HEK293 (cell line): ENCODE results near the gene HDGF.
A peak's percentile ranks its signal among the peaks of the same experiment; 100 is the strongest.

Source experiments
- BCL11B ChIP-seq: fragments of 450-650 bp; formaldehyde crosslinking; IDR thresholded peaks from 2 replicates; pipeline ENCODE4 v1.5.1; 2016; ENCODE audit warnings: low read depth, missing biosample characterization, missing genetic modification characterization
- FEZF1 ChIP-seq: fragments of 450-650 bp; formaldehyde crosslinking; IDR thresholded peaks from 2 replicates; pipeline ENCODE4 v1.5.1; 2016; ENCODE audit warnings: missing biosample characterization, missing genetic modification characterization
- KLF16 ChIP-seq: fragments of 450-650 bp; formaldehyde crosslinking; IDR thresholded peaks from 2 replicates; pipeline ENCODE4 v1.5.1; 2017; ENCODE audit warnings: missing biosample characterization, missing genetic modification characterization
- KLF17 ChIP-seq: fragments of 450-650 bp; formaldehyde crosslinking; IDR thresholded peaks from 2 replicates; pipeline ENCODE4 v1.5.1; 2016; ENCODE audit warnings: missing biosample characterization, missing genetic modification characterization
- KLF8 ChIP-seq: fragments of 450-650 bp; formaldehyde crosslinking; IDR thresholded peaks from 2 replicates; pipeline ENCODE4 v1.5.1; 2016; ENCODE audit warnings: missing biosample characterization, missing genetic modification characterization
- RBAK ChIP-seq: fragments of 450-650 bp; formaldehyde crosslinking; IDR thresholded peaks from 2 replicates; pipeline ENCODE4 v1.5.1; 2016; ENCODE audit warnings: missing biosample characterization, missing genetic modification characterization
- TCF7L2 ChIP-seq: IDR thresholded peaks from 2 replicates; pipeline ENCODE4 v1.6.1; 2011; ENCODE audit warnings: low read depth, mild to moderate bottlenecking, inconsistent platforms, low read length, moderate library complexity, borderline replicate concordance
- YY1 ChIP-seq: fragments of 450-650 bp; formaldehyde crosslinking; IDR thresholded peaks from 2 replicates; pipeline ENCODE4 v1.5.1; 2018; ENCODE audit warnings: missing biosample characterization, missing genetic modification characterization
- ZBTB17 ChIP-seq: fragments of 450-650 bp; formaldehyde crosslinking; IDR thresholded peaks from 2 replicates; pipeline ENCODE4 v1.5.1; 2016; ENCODE audit warnings: missing biosample characterization, missing genetic modification characterization
- ZNF146 ChIP-seq: fragments of 450-650 bp; formaldehyde crosslinking; IDR thresholded peaks from 2 replicates; pipeline ENCODE4 v1.5.1; 2016; ENCODE audit warnings: missing biosample characterization, missing genetic modification characterization
- ZNF157 ChIP-seq: fragments of 450-650 bp; formaldehyde crosslinking; IDR thresholded peaks from 2 replicates; pipeline ENCODE4 v1.5.1; 2016; ENCODE audit warnings: missing biosample characterization, missing genetic modification characterization
- ZNF16 ChIP-seq: fragments of 450-650 bp; formaldehyde crosslinking; IDR thresholded peaks from 2 replicates; pipeline ENCODE4 v1.5.1; 2016; ENCODE audit warnings: low read depth, missing biosample characterization, missing genetic modification characterization
- ZNF175 ChIP-seq: fragments of 450-650 bp; formaldehyde crosslinking; IDR thresholded peaks from 2 replicates; pipeline ENCODE4 v1.5.1; 2016; ENCODE audit warnings: missing biosample characterization, missing genetic modification characterization
- ZNF214 ChIP-seq: fragments of 450-650 bp; formaldehyde crosslinking; IDR thresholded peaks from 2 replicates; pipeline ENCODE4 v1.5.1; 2017; ENCODE audit warnings: missing biosample characterization, mild to moderate bottlenecking, missing genetic modification characterization, borderline replicate concordance
- ZNF341 ChIP-seq: fragments of 450-650 bp; formaldehyde crosslinking; IDR thresholded peaks from 2 replicates; pipeline ENCODE4; 2016; ENCODE audit warnings: low read depth, missing biosample characterization, missing genetic modification characterization
- ZNF473 ChIP-seq: fragments of 450-650 bp; formaldehyde crosslinking; IDR thresholded peaks from 2 replicates; pipeline ENCODE4 v1.5.1; 2017; ENCODE audit warnings: missing biosample characterization, missing genetic modification characterization
- ZNF501 ChIP-seq: fragments of 450-650 bp; formaldehyde crosslinking; IDR thresholded peaks from 2 replicates; pipeline ENCODE4 v1.5.1; 2016; ENCODE audit warnings: missing biosample characterization, missing genetic modification characterization
- ZNF529 ChIP-seq: fragments of 450-650 bp; formaldehyde crosslinking; IDR thresholded peaks from 2 replicates; pipeline ENCODE4 v1.5.1; 2017; ENCODE audit warnings: missing genetic modification characterization, missing biosample characterization; ENCODE audit not compliant: insufficient replicate concordance
- ZNF558 ChIP-seq: fragments of 450-650 bp; formaldehyde crosslinking; IDR thresholded peaks from 2 replicates; pipeline ENCODE4 v1.5.1; 2016; ENCODE audit warnings: missing biosample characterization, missing genetic modification characterization
- ZNF585B ChIP-seq: fragments of 450-650 bp; formaldehyde crosslinking; IDR thresholded peaks from 2 replicates; pipeline ENCODE4 v1.5.1; 2016; ENCODE audit warnings: missing biosample characterization, missing genetic modification characterization
- ZNF645 ChIP-seq: fragments of 450-650 bp; formaldehyde crosslinking; IDR thresholded peaks from 2 replicates; pipeline ENCODE4; 2016; ENCODE audit warnings: missing biosample characterization, missing genetic modification characterization
- ZNF660 ChIP-seq: fragments of 450-650 bp; IDR thresholded peaks from 2 replicates; pipeline ENCODE4 v1.5.1; 2018; ENCODE audit warnings: missing biosample characterization, mild to moderate bottlenecking, missing genetic modification characterization
- ZNF707 ChIP-seq: fragments of 450-650 bp; formaldehyde crosslinking; IDR thresholded peaks from 2 replicates; pipeline ENCODE4 v1.5.1; 2016; ENCODE audit warnings: missing biosample characterization, missing genetic modification characterization
- ZNF747 ChIP-seq: fragments of 450-650 bp; formaldehyde crosslinking; IDR thresholded peaks from 2 replicates; pipeline ENCODE4 v1.5.1; 2016; ENCODE audit warnings: missing biosample characterization, missing genetic modification characterization
- ZNF837 ChIP-seq: fragments of 450-650 bp; formaldehyde crosslinking; IDR thresholded peaks from 2 replicates; pipeline ENCODE4 v1.5.1; 2016; ENCODE audit warnings: missing biosample characterization, missing genetic modification characterization
- ZSCAN30 ChIP-seq: fragments of 450-650 bp; IDR thresholded peaks from 2 replicates; pipeline ENCODE4 v1.5.1; 2018; ENCODE audit warnings: missing biosample characterization, mild to moderate bottlenecking, missing genetic modification characterization, moderate library complexity
- ZXDB ChIP-seq: fragments of 450-650 bp; formaldehyde crosslinking; IDR thresholded peaks from 2 replicates; pipeline ENCODE4 v1.5.1; 2016; ENCODE audit warnings: missing biosample characterization, missing genetic modification characterization
- TF ChIP-seq, protein P1 (sequence below): fragments of 450-650 bp; formaldehyde crosslinking; IDR thresholded peaks from 2 replicates; pipeline ENCODE4 v1.5.1; 2016; ENCODE audit warnings: missing biosample characterization, missing genetic modification characterization
- TF ChIP-seq, protein P2 (sequence below): fragments of 450-650 bp; formaldehyde crosslinking; IDR thresholded peaks from 2 replicates; pipeline ENCODE4 v1.5.1; 2017; ENCODE audit warnings: missing biosample characterization, missing genetic modification characterization
- TF ChIP-seq, protein P3 (sequence below): fragments of 450-650 bp; IDR thresholded peaks from 2 replicates; pipeline ENCODE4 v1.5.1; 2018; ENCODE audit warnings: missing biosample characterization, mild to moderate bottlenecking, missing genetic modification characterization
- TF ChIP-seq, protein P4 (sequence below): fragments of 450-650 bp; formaldehyde crosslinking; IDR thresholded peaks from 2 replicates; pipeline ENCODE4 v1.5.1; 2016; ENCODE audit warnings: missing biosample characterization, missing genetic modification characterization

The HDGF gene

DNA sequence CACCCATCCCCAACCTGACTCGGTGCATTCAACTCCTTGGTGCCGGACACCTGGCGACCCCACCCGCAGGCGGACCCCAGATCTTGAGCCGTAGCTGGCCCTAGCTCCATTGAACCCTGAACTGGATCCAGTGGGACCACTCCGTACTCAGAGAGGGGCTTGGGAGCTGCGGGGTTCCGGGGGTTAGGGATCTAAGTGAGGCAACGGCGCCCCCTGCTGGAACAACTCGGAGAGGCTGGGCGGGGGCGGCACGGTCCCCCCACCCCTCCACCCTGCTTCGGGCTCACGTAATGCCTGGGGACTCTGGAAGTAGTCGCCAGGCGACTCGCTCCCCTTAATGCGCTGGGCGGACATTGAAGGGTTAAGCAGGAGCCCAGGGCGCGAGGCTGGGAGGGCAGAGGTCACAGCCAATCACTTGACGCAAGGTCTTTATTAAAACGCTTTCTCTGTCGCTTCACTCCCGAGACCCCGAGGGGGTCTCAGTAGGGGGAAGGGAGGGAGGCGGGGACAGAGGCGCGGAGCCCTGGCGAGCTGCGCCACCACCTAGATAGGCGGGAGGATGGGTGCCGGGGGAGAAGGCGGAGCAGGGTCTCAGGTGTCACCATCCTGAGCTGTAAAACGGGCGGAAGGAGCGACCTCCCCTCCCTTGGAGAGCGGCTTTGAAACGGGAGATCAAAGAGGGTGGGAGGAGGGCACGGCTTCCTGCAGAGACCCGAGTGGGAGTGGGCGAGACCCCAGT lies 45.4 kb downstream of the HDGF start (continued):
- TF ChIP-seq, protein P1, sequence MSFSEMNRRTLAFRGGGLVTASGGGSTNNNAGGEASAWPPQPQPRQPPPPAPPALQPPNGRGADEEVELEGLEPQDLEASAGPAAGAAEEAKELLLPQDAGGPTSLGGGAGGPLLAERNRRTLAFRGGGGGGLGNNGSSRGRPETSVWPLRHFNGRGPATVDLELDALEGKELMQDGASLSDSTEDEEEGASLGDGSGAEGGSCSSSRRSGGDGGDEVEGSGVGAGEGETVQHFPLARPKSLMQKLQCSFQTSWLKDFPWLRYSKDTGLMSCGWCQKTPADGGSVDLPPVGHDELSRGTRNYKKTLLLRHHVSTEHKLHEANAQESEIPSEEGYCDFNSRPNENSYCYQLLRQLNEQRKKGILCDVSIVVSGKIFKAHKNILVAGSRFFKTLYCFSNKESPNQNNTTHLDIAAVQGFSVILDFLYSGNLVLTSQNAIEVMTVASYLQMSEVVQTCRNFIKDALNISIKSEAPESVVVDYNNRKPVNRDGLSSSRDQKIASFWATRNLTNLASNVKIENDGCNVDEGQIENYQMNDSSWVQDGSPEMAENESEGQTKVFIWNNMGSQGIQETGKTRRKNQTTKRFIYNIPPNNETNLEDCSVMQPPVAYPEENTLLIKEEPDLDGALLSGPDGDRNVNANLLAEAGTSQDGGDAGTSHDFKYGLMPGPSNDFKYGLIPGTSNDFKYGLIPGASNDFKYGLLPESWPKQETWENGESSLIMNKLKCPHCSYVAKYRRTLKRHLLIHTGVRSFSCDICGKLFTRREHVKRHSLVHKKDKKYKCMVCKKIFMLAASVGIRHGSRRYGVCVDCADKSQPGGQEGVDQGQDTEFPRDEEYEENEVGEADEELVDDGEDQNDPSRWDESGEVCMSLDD = peak; percentile 97
- TF ChIP-seq ZNF558 (tag by site-specific recombination) (no peak), ZNF585B (tag by site-specific recombination) (no peak), KLF17 (tag by site-specific recombination) (peak; percentile 71), ZNF501 (tag by site-specific recombination) (peak; percentile 85), BCL11B (peak; percentile 63), ZNF214 (tag by site-specific recombination) (no peak), RBAK (tag by site-specific recombination) (no peak), ZNF645 (tag by site-specific recombination) (no peak), ZNF660 (tag by site-specific recombination) (no peak; the same call in 1 of the 2 replicates), ZNF157 (tag by site-specific recombination) (0 out of 2 replicates have a peak, but pooled peaks have one; percentile 7), ZNF16 (tag by site-specific recombination) (no peak), ZNF146 (no peak), ZNF747 (tag by site-specific recombination) (no peak), ZSCAN30 (peak; percentile 65; the same call in 1 of the 2 replicates), ZNF837 (tag by site-specific recombination) (no peak), ZNF473 (no peak), ZNF529 (tag by site-specific recombination) (no peak), TCF7L2 (peak; percentile 95), YY1 (tag by site-specific recombination) (no peak), ZNF341 (peak; percentile 31; the same call in 1 of the 2 replicates), ZBTB17 (peak; percentile 95), KLF16 (no peak; the same call in 1 of the 2 replicates), KLF8 (tag by site-specific recombination) (peak; percentile 98), ZNF707 (no peak), ZNF175 (tag by site-specific recombination) (no peak), FEZF1 (tag by site-specific recombination) (no peak), ZXDB (tag by site-specific recombination) (peak; percentile 67)
- TF ChIP-seq, protein P2, sequence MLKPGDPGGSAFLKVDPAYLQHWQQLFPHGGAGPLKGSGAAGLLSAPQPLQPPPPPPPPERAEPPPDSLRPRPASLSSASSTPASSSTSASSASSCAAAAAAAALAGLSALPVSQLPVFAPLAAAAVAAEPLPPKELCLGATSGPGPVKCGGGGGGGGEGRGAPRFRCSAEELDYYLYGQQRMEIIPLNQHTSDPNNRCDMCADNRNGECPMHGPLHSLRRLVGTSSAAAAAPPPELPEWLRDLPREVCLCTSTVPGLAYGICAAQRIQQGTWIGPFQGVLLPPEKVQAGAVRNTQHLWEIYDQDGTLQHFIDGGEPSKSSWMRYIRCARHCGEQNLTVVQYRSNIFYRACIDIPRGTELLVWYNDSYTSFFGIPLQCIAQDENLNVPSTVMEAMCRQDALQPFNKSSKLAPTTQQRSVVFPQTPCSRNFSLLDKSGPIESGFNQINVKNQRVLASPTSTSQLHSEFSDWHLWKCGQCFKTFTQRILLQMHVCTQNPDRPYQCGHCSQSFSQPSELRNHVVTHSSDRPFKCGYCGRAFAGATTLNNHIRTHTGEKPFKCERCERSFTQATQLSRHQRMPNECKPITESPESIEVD = no peak
- TF ChIP-seq, protein P3, sequence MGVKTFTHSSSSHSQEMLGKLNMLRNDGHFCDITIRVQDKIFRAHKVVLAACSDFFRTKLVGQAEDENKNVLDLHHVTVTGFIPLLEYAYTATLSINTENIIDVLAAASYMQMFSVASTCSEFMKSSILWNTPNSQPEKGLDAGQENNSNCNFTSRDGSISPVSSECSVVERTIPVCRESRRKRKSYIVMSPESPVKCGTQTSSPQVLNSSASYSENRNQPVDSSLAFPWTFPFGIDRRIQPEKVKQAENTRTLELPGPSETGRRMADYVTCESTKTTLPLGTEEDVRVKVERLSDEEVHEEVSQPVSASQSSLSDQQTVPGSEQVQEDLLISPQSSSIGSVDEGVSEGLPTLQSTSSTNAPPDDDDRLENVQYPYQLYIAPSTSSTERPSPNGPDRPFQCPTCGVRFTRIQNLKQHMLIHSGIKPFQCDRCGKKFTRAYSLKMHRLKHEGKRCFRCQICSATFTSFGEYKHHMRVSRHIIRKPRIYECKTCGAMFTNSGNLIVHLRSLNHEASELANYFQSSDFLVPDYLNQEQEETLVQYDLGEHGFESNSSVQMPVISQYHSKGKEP = 0 out of 2 replicates have a peak, but pooled peaks have one; percentile 25
- TF ChIP-seq, protein P4, sequence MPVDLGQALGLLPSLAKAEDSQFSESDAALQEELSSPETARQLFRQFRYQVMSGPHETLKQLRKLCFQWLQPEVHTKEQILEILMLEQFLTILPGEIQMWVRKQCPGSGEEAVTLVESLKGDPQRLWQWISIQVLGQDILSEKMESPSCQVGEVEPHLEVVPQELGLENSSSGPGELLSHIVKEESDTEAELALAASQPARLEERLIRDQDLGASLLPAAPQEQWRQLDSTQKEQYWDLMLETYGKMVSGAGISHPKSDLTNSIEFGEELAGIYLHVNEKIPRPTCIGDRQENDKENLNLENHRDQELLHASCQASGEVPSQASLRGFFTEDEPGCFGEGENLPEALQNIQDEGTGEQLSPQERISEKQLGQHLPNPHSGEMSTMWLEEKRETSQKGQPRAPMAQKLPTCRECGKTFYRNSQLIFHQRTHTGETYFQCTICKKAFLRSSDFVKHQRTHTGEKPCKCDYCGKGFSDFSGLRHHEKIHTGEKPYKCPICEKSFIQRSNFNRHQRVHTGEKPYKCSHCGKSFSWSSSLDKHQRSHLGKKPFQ (tag by site-specific recombination) = no peak
